Articular chondrocyte of knee joint (primary cell): Measurements from ENCODE around the gene RNF32. TPM values are rescaled to one million over a fixed set of nuclear protein-coding genes. Genes with fewer than 3 reads are reported as not detected.

Experiments used
- total RNA-seq: library from RNA; depleted of rRNA; stranded (reverse); fragments of >200 nt; gene quantifications from 2 replicates; pipeline ENCODE4 v1.2.3, GENCODE V29; 2012

Gene RNF32
- total RNA-seq, result 2.0 and 2.6 TPM in 2 replicates

DNA sequence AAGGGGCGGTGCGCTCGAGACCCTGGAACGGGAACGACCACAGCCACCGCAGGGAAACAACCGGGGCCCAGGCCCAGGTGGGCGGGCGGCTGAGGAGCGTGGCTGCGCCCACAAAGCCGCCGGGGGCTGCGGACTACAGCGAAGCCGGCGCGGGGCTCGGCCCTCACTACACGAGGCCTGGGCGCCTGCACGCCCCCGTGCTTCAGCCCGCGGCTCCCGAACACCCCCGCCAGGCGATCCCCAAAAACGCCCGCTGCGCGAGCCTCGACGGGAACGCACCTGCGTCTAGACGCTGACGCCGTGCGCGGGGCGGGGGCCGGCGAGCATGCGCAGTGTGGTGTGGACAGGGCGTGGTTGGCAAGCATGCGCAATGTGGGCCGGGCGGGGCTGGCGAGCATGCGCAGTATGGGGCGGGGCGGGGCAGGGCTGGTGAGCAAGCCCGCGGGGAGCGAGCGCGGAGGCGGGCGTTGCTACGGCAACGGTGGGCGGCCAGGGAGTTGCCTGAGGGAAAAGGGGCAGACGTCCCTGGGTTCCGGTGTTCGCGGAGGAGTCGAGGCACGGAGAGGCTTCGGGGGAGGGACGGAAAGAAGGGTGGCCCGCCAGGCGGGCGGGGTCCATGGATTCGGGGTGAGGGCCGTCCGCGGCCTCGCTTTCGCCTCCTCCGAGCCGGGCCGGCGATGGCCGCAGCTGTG is at the start of gene RNF32:
RNF32 (plus strand) TSS at position 518 of the 692 bp plus-strand sequence. CDS start 3,104 bp downstream, outside the sequence.

